T-cell (primary cell): ENCODE measurements around the gene WDR62. TPM values are rescaled to one million over a fixed set of nuclear protein-coding genes. Genes with fewer than 3 reads are reported as not detected.
"Not testable (repeated sequence)": the region's sequence is repeated elsewhere in the genome, so short reads cannot be mapped to it uniquely, and the experiment has no call there.

ENCODE experiments used
- ATAC-seq, 4 experiments: fragments of 200-7000 bp in 3 of 4; fragments of 150-1000 bp in 1 of 4; cut with Tn5 transposase; replicated peaks in 1 of 4; 1 replicate in 3 of 4; 2 replicates in 1 of 4; pipeline ENCODE4 v1.10.0; 2021; ENCODE audit warnings: moderate library complexity in 3 of 4, mild to moderate bottlenecking in 2 of 4, moderate number of reproducible peaks in 1 of 4
- CTCF ChIA-PET, 2 donors: fragments of 300-600 bp; sonication (Branson Sonifier 250); formaldehyde crosslinking; loops; one replicate each; lab custom pipeline; 2022; ENCODE audit warnings: antibody characterized with exemption in 2 of 2; lab: Charles Lee
- POLR2A ChIA-PET, 2 donors: fragments of 300-600 bp; sonication (Branson Sonifier 250); formaldehyde crosslinking; loops; one replicate each; lab custom pipeline; 2022; ENCODE audit warnings: antibody characterized with exemption in 2 of 2; lab: Charles Lee
- DNase-seq, 35 experiments: peaks; one replicate each; pipeline versions ENCODE4 v3.0.0 to v3.0.0-alpha.2; 2013 to 2023
- H3K27ac ChIP-seq: one replicate; pipeline ENCODE4 v1.5.1; 2013; ENCODE audit warnings: low read length
- H3K27me3 ChIP-seq, 2 experiments: replicated peaks in 1 of 2; 1 replicate in 1 of 2; 2 replicates in 1 of 2; pipeline versions ENCODE4 v1.6.1 to v1.7.0; 2013; ENCODE audit warnings: low read length in 1 of 2, mixed read lengths in 1 of 2; ENCODE audit not compliant: control insufficient read depth in 2 of 2, insufficient read depth in 2 of 2; ENCODE audit errors: extremely low read depth in 1 of 2
- H3K36me3 ChIP-seq, 2 donors: 1 replicate in 1 of 2; 2 replicates in 1 of 2; pipeline versions ENCODE4 v1.6.1 to v1.7.0; 2013; ENCODE audit warnings: low read length in 1 of 2; ENCODE audit not compliant: control insufficient read depth in 2 of 2, insufficient read depth in 1 of 2; ENCODE audit errors: extremely low read depth in 1 of 2
- H3K4me1 ChIP-seq, 2 experiments: 1 replicate in 1 of 2; 2 replicates in 1 of 2; pipeline versions ENCODE4 v1.6.1 to v1.7.0; 2013; ENCODE audit warnings: low read length in 2 of 2, mixed read lengths in 1 of 2; ENCODE audit not compliant: insufficient read depth in 2 of 2, control insufficient read depth in 1 of 2; ENCODE audit errors: extremely low read depth in 1 of 2
- H3K4me3 ChIP-seq, 2 donors: 1 replicate in 1 of 2; 2 replicates in 1 of 2; pipeline versions ENCODE4 v1.5.1 to v1.7.0; 2013; ENCODE audit warnings: mild to moderate bottlenecking in 2 of 2, low read length in 1 of 2, moderate library complexity in 1 of 2; ENCODE audit not compliant: control insufficient read depth in 1 of 2; ENCODE audit errors: extremely low read depth in 1 of 2
- H3K9me3 ChIP-seq: 2 replicates; pipeline ENCODE4 v1.7.0; 2013
- H3K27ac Mint-ChIP-seq, 2 donors: one replicate each; pipeline ENCODE4 v1.8.0; 2020 to 2021; ENCODE audit warnings: mild to moderate bottlenecking in 2 of 2, mixed read lengths in 2 of 2
- H3K27me3 Mint-ChIP-seq, 2 donors: one replicate each; pipeline ENCODE4 v1.8.0; 2021 to 2022; ENCODE audit warnings: mixed read lengths in 2 of 2
- H3K36me3 Mint-ChIP-seq: one replicate; pipeline ENCODE4 v1.8.0; 2021; ENCODE audit warnings: mixed read lengths
- H3K4me1 Mint-ChIP-seq, 3 donors: one replicate each; pipeline ENCODE4 v1.8.0; 2020 to 2022; ENCODE audit warnings: mixed read lengths in 3 of 3, mild to moderate bottlenecking in 1 of 3
- H3K4me3 Mint-ChIP-seq, 3 donors: one replicate each; pipeline ENCODE4 v1.8.0; 2020 to 2022; ENCODE audit warnings: mild to moderate bottlenecking in 3 of 3, mixed read lengths in 3 of 3, moderate library complexity in 3 of 3
- H3K9me3 Mint-ChIP-seq, 3 donors: one replicate each; pipeline ENCODE4 v1.8.0; 2020 to 2022; ENCODE audit warnings: mixed read lengths in 3 of 3
- WGBS: methylation state at CpG from one replicate; pipeline ENCODE4 v1.1.5; 2013; ENCODE audit warnings: missing lambda C conversion rate; ENCODE audit not compliant: insufficient coverage; 5-methylcytosine and 5-hydroxymethylcytosine counted together
- total RNA-seq, 35 experiments: library from RNA in 6 of 35; stranded (reverse) in 6 of 35; fragments of 120-200 nt in 1 of 35; gene quantifications; one replicate each; pipeline versions ENCODE4 v1.2.1 to v1.2.4 and lab custom pipeline; 2013 to 2026

The WDR62 gene
- total RNA-seq, 5 donors from 2014 or later (not counting 1 experiment from before 2014, with no cell fraction given), result 1.3 to 3.3 (median 2.2) TPM

- ATAC-seq (no peak), DNase-seq (no peak)
- no peaks in the 10 kb centered on the region for H3K9me3 ChIP-seq
- H3K4me1 Mint-ChIP-seq, result peaks cover 7 to 11% (median 9%) of the 10 kb centered on the region in 3 donors
- no peak overlapping the region for H3K27ac Mint-ChIP-seq
- no CpG with 5 or more reads among the region's 6 CpGs for WGBS
- no peaks in the 10 kb centered on the region for H3K36me3 Mint-ChIP-seq
- no peak overlapping the region for H3K27ac ChIP-seq
- no peaks in the 10 kb centered on the region for H3K27me3 ChIP-seq
- H3K4me3 ChIP-seq, result no peak overlapping the region
- H3K36me3 ChIP-seq, result no peaks in the 10 kb centered on the region
- no peaks in the 10 kb centered on the region for H3K9me3 Mint-ChIP-seq
- ChIA-PET CTCF (interaction anchor here in 1 of 2 donors (0.6 kb wide), 1 partner anchor 72 kb away, joined by 3 read pairs; no protein-coding TSS in a partner anchor), POLR2A (no interaction called here)
- H3K27me3 Mint-ChIP-seq, result no peaks in the 10 kb centered on the region
- H3K4me1 ChIP-seq, result peaks cover 6 to 11% of the 10 kb centered on the region in 2 experiments
- no peak overlapping the region for H3K4me3 Mint-ChIP-seq
Measured at GRCh38 chr19:36059180-36059910, 4.6 kb downstream of the WDR62 start.

- POLR2A ChIA-PET, result no interaction called here
- no peaks in the 10 kb centered on the region for H3K9me3 ChIP-seq
- 96% methylated on average over 3 of the region's 4 CpGs for WGBS
Measured at GRCh38 chr19:36060430-36060829, 5.7 kb downstream of the WDR62 start.

GRCh38 chr19:36061367-36061766, 6.7 kb downstream of the WDR62 start:
- H3K36me3 Mint-ChIP-seq, result no peaks in the 10 kb centered on the region
- Histone ChIP-seq H3K36me3 (no peaks in the 10 kb centered on the region), H3K27ac (no peak overlapping the region), H3K27me3 (no peaks in the 10 kb centered on the region), H3K4me1 (no peaks in the 10 kb centered on the region), H3K4me3 (no peak overlapping the region), H3K9me3 (no peaks in the 10 kb centered on the region)
- H3K9me3 Mint-ChIP-seq, result no peaks in the 10 kb centered on the region
- no peak for ATAC-seq
- ChIA-PET CTCF (interaction anchor here in 1 of 2 donors (0.6 to 1.1 kb wide), 2 partner anchors 24 to 120 kb away, joined by 3 read pairs; no protein-coding TSS in a partner anchor), POLR2A (no interaction called here)
- no peak for DNase-seq
- H3K4me1 Mint-ChIP-seq, result peaks cover 0 to under 1% (median under 1%) of the 10 kb centered on the region in 3 donors
- no peaks in the 10 kb centered on the region for H3K27me3 Mint-ChIP-seq
- no peak overlapping the region for H3K4me3 Mint-ChIP-seq
- WGBS, result 100% methylated on average over 1 of the region's 2 CpGs
- no peak overlapping the region for H3K27ac Mint-ChIP-seq

More at GRCh38 chr19:36060430-36060829, 5.7 kb downstream of the WDR62 start:
- no peak overlapping the region for H3K27ac ChIP-seq
- H3K4me1 Mint-ChIP-seq, result peaks cover 4 to 8% (median 6%) of the 10 kb centered on the region in 3 donors
- peaks cover 2 to 4% of the 10 kb centered on the region in 2 experiments for H3K4me1 ChIP-seq
- H3K27me3 Mint-ChIP-seq, result no peaks in the 10 kb centered on the region
- H3K9me3 Mint-ChIP-seq, result no peaks in the 10 kb centered on the region
- ATAC-seq (peak in 1 of 4 experiments; percentile 48), DNase-seq (peak in 10 of 35 experiments; percentile 2 to 38 (median 9))
- no peaks in the 10 kb centered on the region for H3K27me3 ChIP-seq
- H3K4me3 ChIP-seq, result no peak overlapping the region
- H3K36me3 Mint-ChIP-seq, result no peaks in the 10 kb centered on the region
- H3K4me3 Mint-ChIP-seq, result no peak overlapping the region
- CTCF ChIA-PET, result no interaction called here
- no peaks in the 10 kb centered on the region for H3K36me3 ChIP-seq
- H3K27ac Mint-ChIP-seq, result no peak overlapping the region

GRCh38 chr19:36064826-36065225, 10.1 kb downstream of the WDR62 start:
- H3K4me3 Mint-ChIP-seq, result no peak overlapping the region
- H3K4me1 Mint-ChIP-seq, result no peaks in the 10 kb centered on the region
- ChIA-PET CTCF (no interaction called here), POLR2A (no interaction called here)
- no peak for DNase-seq
- H3K9me3 ChIP-seq, result no peaks in the 10 kb centered on the region
- H3K36me3 ChIP-seq, result no peaks in the 10 kb centered on the region
- H3K27ac Mint-ChIP-seq, result no peak overlapping the region
- no peaks in the 10 kb centered on the region for H3K9me3 Mint-ChIP-seq
- no peak overlapping the region for H3K4me3 ChIP-seq
- H3K27me3 Mint-ChIP-seq, result no peaks in the 10 kb centered on the region
- H3K36me3 Mint-ChIP-seq, result peaks cover 3% of the 10 kb centered on the region
- H3K4me1 ChIP-seq, result no peaks in the 10 kb centered on the region
- ATAC-seq, result no peak
- WGBS, result 96% methylated on average over 3 of the region's 8 CpGs
- H3K27ac ChIP-seq, result no peak overlapping the region
- H3K27me3 ChIP-seq, result no peaks in the 10 kb centered on the region

GRCh38 chr19:36067681-36068080, 13.0 kb downstream of the WDR62 start:
- H3K4me3 ChIP-seq, result no peak overlapping the region
- no peak overlapping the region for H3K27ac Mint-ChIP-seq
- no peaks in the 10 kb centered on the region for H3K9me3 ChIP-seq
- H3K27me3 ChIP-seq, result no peaks in the 10 kb centered on the region
- H3K36me3 ChIP-seq, result no peaks in the 10 kb centered on the region
- H3K27me3 Mint-ChIP-seq, result no peaks in the 10 kb centered on the region
- CTCF ChIA-PET, result no interaction called here
- H3K4me1 Mint-ChIP-seq, result no peaks in the 10 kb centered on the region
- H3K4me3 Mint-ChIP-seq, result no peak overlapping the region
- ATAC-seq (no peak), DNase-seq (no peak)
- POLR2A ChIA-PET, result no interaction called here
- H3K27ac ChIP-seq, result no peak overlapping the region
- no peaks in the 10 kb centered on the region for H3K4me1 ChIP-seq
- 95% methylated on average over 6 of the region's 11 CpGs for WGBS
- H3K9me3 Mint-ChIP-seq, result no peaks in the 10 kb centered on the region
- peaks cover 3% of the 10 kb centered on the region for H3K36me3 Mint-ChIP-seq

- POLR2A ChIA-PET, H3K27ac Mint-ChIP-seq, H3K4me3 Mint-ChIP-seq: not testable (repeated sequence)
Measured at GRCh38 chr19:36068810-36069499, 14.3 kb downstream of the WDR62 start.

More at GRCh38 chr19:36068810-36069499, 14.3 kb downstream of the WDR62 start:
- WGBS, result 97% methylated on average over 14 of the region's 57 CpGs
- CTCF ChIA-PET, H3K27me3 Mint-ChIP-seq, H3K4me3 ChIP-seq, H3K36me3 ChIP-seq, H3K4me1 Mint-ChIP-seq, H3K4me1 ChIP-seq, H3K36me3 Mint-ChIP-seq, H3K9me3 Mint-ChIP-seq, H3K27me3 ChIP-seq, DNase-seq, ATAC-seq, H3K27ac ChIP-seq, H3K9me3 ChIP-seq: not testable (repeated sequence)
